Immature natural killer cell (primary cell): ENCODE data around the gene NDUFS4. TPM values are rescaled to one million over a fixed set of nuclear protein-coding genes. Genes with fewer than 3 reads are reported as not detected.
A peak's percentile ranks its signal among the peaks of the same experiment; 100 is the strongest.
"Not testable (repeated sequence)": the region's sequence is repeated elsewhere in the genome, so short reads cannot be mapped to it uniquely, and the experiment has no call there.

ENCODE experiments used
- DNase-seq, 3 donors: peaks; one replicate each; pipeline ENCODE4 v3.0.0; 2022; ENCODE audit warnings: mixed read lengths in 1 of 3
- H3K27ac Mint-ChIP-seq, 6 donors: one replicate each; pipeline ENCODE4 v1.8.0; 2020; ENCODE audit warnings: mixed read lengths in 6 of 6, mild to moderate bottlenecking in 5 of 6, inconsistent platforms in 4 of 6, moderate library complexity in 3 of 6
- H3K27me3 Mint-ChIP-seq, 3 donors: one replicate each; pipeline ENCODE4 v1.8.0; 2020 to 2021; ENCODE audit warnings: low read depth in 3 of 3, mild to moderate bottlenecking in 3 of 3, mixed read lengths in 3 of 3, moderate library complexity in 3 of 3, inconsistent platforms in 1 of 3
- H3K36me3 Mint-ChIP-seq, 3 donors: one replicate each; pipeline ENCODE4 v1.8.0; 2020; ENCODE audit warnings: mixed read lengths in 3 of 3, inconsistent platforms in 2 of 3, mild to moderate bottlenecking in 2 of 3
- H3K4me1 Mint-ChIP-seq, 2 donors: one replicate each; pipeline ENCODE4 v1.8.0; 2020; ENCODE audit warnings: inconsistent platforms in 2 of 2, mild to moderate bottlenecking in 2 of 2, mixed read lengths in 2 of 2, moderate library complexity in 1 of 2
- H3K4me3 Mint-ChIP-seq, 5 donors: one replicate each; pipeline ENCODE4 v1.8.0; 2020; ENCODE audit warnings: mild to moderate bottlenecking in 5 of 5, mixed read lengths in 5 of 5, inconsistent platforms in 3 of 5, moderate library complexity in 3 of 5
- H3K9me3 Mint-ChIP-seq, 6 donors: one replicate each; pipeline ENCODE4 v1.8.0; 2020; ENCODE audit warnings: mild to moderate bottlenecking in 6 of 6, mixed read lengths in 6 of 6, inconsistent platforms in 4 of 6, moderate library complexity in 3 of 6
- polyA plus RNA-seq, 3 donors: library from polyadenylated mRNA; unstranded; fragments of 300-500 nt; fragmentation: Illumina TruSeq; gene quantifications; one replicate each; pipeline ENCODE4 v1.2.3, GENCODE V29; 2021

The NDUFS4 gene
- polyA plus RNA-seq, 3 donors from 2014 or later = 71.3 to 129 (median 85.4) TPM

- Mint-ChIP-seq H3K4me3 (no peak overlapping the region), H3K27ac (no peak overlapping the region), H3K4me1 (peaks cover 25 to 76% of the 10 kb centered on the region in 2 donors), H3K36me3 (no peaks in the 10 kb centered on the region), H3K27me3 (peaks cover 0 to 3% (median 3%) of the 10 kb centered on the region in 3 donors), H3K9me3 (no peaks in the 10 kb centered on the region)
- DNase-seq = no peak
Observed at GRCh38 chr5:53582225-53582624, 21.8 kb downstream of the NDUFS4 start.

DNA sequence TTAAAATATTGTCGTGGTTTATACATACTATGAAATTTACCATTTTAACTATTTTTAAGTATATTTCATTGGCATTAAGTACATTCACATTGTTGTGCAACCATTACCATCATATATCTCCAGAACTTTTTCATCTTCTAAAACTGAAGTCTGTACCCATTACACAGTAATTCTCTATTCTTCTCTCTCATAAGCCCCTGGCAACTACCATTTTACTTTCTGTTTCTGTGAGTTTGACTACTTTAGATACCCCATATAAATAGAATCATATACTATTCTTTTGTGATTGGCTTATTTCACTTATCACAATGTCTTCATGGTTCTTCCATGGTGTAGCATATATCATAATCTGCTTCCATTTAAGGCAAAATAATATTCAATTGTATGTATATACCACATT, 30.3 kb downstream of the NDUFS4 start:
- Mint-ChIP-seq H3K27me3 (peaks cover 0 to 2% (median 0%) of the 10 kb centered on the region in 3 donors), H3K4me3 (no peak overlapping the region), H3K4me1 (peaks cover 42 to 87% of the 10 kb centered on the region in 2 donors), H3K36me3 (no peaks in the 10 kb centered on the region), H3K9me3 (no peaks in the 10 kb centered on the region), H3K27ac (no peak overlapping the region)
- no peak for DNase-seq

DNA sequence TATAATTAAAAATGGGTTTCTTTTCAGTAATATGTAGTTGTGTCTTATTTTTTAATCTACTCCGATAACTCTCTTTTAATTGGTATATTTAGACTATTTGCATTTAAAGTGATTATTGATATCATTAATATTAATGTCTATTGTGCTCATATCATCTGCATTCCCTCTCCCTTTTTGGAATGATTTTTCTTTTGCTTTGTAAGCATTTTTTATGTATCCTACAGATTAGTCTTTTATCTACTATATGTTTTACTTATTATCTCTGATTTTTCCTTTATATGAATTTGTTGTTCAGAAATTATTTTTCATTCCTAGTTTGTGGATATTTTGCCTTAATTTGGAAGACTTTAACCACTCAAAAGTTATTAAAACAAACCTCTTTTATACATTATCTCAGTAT, 34.0 kb downstream of the NDUFS4 start:
- peaks cover 0 to 6% (median 0%) of the 10 kb centered on the region in 3 donors for H3K36me3 Mint-ChIP-seq
- no peaks in the 10 kb centered on the region for H3K27me3 Mint-ChIP-seq
- no peak overlapping the region for H3K27ac Mint-ChIP-seq
- H3K9me3 Mint-ChIP-seq = no peaks in the 10 kb centered on the region
- peaks cover 46 to 81% of the 10 kb centered on the region in 2 donors for H3K4me1 Mint-ChIP-seq
- no peak for DNase-seq
- no peak overlapping the region for H3K4me3 Mint-ChIP-seq

GRCh38 chr5:53597894-53598293, 37.5 kb downstream of the NDUFS4 start:
- Mint-ChIP-seq H3K4me3 (no peak overlapping the region), H3K27me3 (no peaks in the 10 kb centered on the region), H3K9me3 (no peaks in the 10 kb centered on the region), H3K27ac (no peak overlapping the region), H3K4me1 (peaks cover 27 to 51% of the 10 kb centered on the region in 2 donors), H3K36me3 (peaks cover 0 to 6% (median 0%) of the 10 kb centered on the region in 3 donors)
- no peak for DNase-seq

- H3K4me3 Mint-ChIP-seq = no peak overlapping the region
- peaks cover 4 to 19% of the 10 kb centered on the region in 2 donors for H3K4me1 Mint-ChIP-seq
- no peaks in the 10 kb centered on the region for H3K27me3 Mint-ChIP-seq
- H3K27ac Mint-ChIP-seq = no peak overlapping the region
- no peak for DNase-seq
- peaks cover 8 to 19% (median 9%) of the 10 kb centered on the region in 3 donors for H3K36me3 Mint-ChIP-seq
- no peaks in the 10 kb centered on the region for H3K9me3 Mint-ChIP-seq
Observed at GRCh38 chr5:53601570-53601969, 41.1 kb downstream of the NDUFS4 start.

- H3K27ac Mint-ChIP-seq = peak overlapping the region in 1 of 6 donors; percentile 9
- H3K4me3 Mint-ChIP-seq = no peak overlapping the region
- no peaks in the 10 kb centered on the region for H3K27me3 Mint-ChIP-seq
- no peaks in the 10 kb centered on the region for H3K9me3 Mint-ChIP-seq
- no peak for DNase-seq
- peaks cover 8 to 17% (median 12%) of the 10 kb centered on the region in 3 donors for H3K36me3 Mint-ChIP-seq
- peaks cover 1 to 5% of the 10 kb centered on the region in 2 donors for H3K4me1 Mint-ChIP-seq
Observed at GRCh38 chr5:53603009-53603687, 42.7 kb downstream of the NDUFS4 start.

- H3K27me3 Mint-ChIP-seq = no peaks in the 10 kb centered on the region
- peaks cover 1 to 8% of the 10 kb centered on the region in 2 donors for H3K4me1 Mint-ChIP-seq
- no peak for DNase-seq
Observed at GRCh38 chr5:53604309-53604708, 43.9 kb downstream of the NDUFS4 start.

GRCh38 chr5:53607886-53608285, 47.4 kb downstream of the NDUFS4 start:
- H3K27me3 Mint-ChIP-seq = no peaks in the 10 kb centered on the region
- peaks cover 8 to 31% (median 17%) of the 10 kb centered on the region in 3 donors for H3K36me3 Mint-ChIP-seq
- H3K27ac Mint-ChIP-seq = no peak overlapping the region
- no peak overlapping the region for H3K4me3 Mint-ChIP-seq
- peaks cover 5 to 8% of the 10 kb centered on the region in 2 donors for H3K4me1 Mint-ChIP-seq
- no peak for DNase-seq
- no peaks in the 10 kb centered on the region for H3K9me3 Mint-ChIP-seq

More at GRCh38 chr5:53604309-53604708, 43.9 kb downstream of the NDUFS4 start:
- no peak overlapping the region for H3K4me3 Mint-ChIP-seq
- peaks cover 8 to 24% (median 12%) of the 10 kb centered on the region in 3 donors for H3K36me3 Mint-ChIP-seq
- H3K27ac Mint-ChIP-seq = no peak overlapping the region
- H3K9me3 Mint-ChIP-seq = no peaks in the 10 kb centered on the region

DNA sequence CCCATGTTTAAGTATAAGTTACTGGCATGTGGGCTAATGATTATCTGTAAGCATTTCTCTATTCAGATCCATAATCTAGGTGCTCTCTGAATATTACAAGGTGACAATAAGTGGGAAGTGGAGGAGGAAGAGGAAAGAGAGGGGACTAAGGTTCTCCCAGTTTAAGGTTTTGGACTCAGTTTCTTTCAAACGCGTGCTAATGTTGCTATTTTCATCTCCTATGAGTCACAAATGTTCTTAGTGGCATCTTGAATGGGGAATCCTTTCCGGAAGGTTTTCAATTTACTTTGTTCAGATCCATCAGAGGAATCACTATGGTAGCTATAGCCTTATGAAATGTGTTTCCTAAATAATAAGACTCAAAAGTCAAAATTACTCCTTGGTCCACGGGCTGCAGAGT, 48.5 kb downstream of the NDUFS4 start:
- not testable (repeated sequence) for H3K27ac Mint-ChIP-seq, H3K9me3 Mint-ChIP-seq

GRCh38 chr5:53613061-53613460, 52.6 kb downstream of the NDUFS4 start:
- Mint-ChIP-seq H3K4me1 (peaks cover 4 to 22% of the 10 kb centered on the region in 2 donors), H3K27ac (no peak overlapping the region), H3K4me3 (no peak overlapping the region), H3K9me3 (no peaks in the 10 kb centered on the region), H3K27me3 (peaks cover 0 to 2% (median 0%) of the 10 kb centered on the region in 3 donors), H3K36me3 (peaks cover 0 to 14% (median 11%) of the 10 kb centered on the region in 3 donors)
- DNase-seq = no peak

More for the DNA sequence above, 48.5 kb downstream of the NDUFS4 start:
- not testable (repeated sequence) for DNase-seq, H3K4me3 Mint-ChIP-seq, H3K27me3 Mint-ChIP-seq
- Mint-ChIP-seq H3K36me3 (peaks cover 8 to 31% (median 17%) of the 10 kb centered on the region in 3 donors), H3K4me1 (peaks cover 4 to 18% of the 10 kb centered on the region in 2 donors)

GRCh38 chr5:53613536-53613935, 53.1 kb downstream of the NDUFS4 start:
- Mint-ChIP-seq H3K4me1 (peaks cover 4 to 21% of the 10 kb centered on the region in 2 donors), H3K9me3 (no peaks in the 10 kb centered on the region), H3K27me3 (peaks cover 0 to 2% (median 0%) of the 10 kb centered on the region in 3 donors), H3K27ac (no peak overlapping the region), H3K4me3 (no peak overlapping the region), H3K36me3 (peaks cover 0 to 14% (median 11%) of the 10 kb centered on the region in 3 donors)
- DNase-seq = no peak

- Mint-ChIP-seq H3K27ac (no peak overlapping the region), H3K36me3 (peaks cover 0 to 11% (median 7%) of the 10 kb centered on the region in 3 donors), H3K4me1 (peaks cover 4 to 14% of the 10 kb centered on the region in 2 donors), H3K9me3 (no peaks in the 10 kb centered on the region), H3K4me3 (no peak overlapping the region), H3K27me3 (peaks cover 0 to 2% (median 0%) of the 10 kb centered on the region in 3 donors)
- no peak for DNase-seq
Observed at GRCh38 chr5:53614376-53614885, 54.0 kb downstream of the NDUFS4 start.

GRCh38 chr5:53616939-53617549, 56.6 kb downstream of the NDUFS4 start:
- Mint-ChIP-seq H3K27ac (no peak overlapping the region), H3K9me3 (no peaks in the 10 kb centered on the region), H3K27me3 (peaks cover 0 to 2% (median 0%) of the 10 kb centered on the region in 3 donors), H3K4me1 (peaks cover 2 to 14% of the 10 kb centered on the region in 2 donors), H3K36me3 (peaks cover 0 to 7% (median 0%) of the 10 kb centered on the region in 3 donors), H3K4me3 (no peak overlapping the region)
- DNase-seq = no peak

GRCh38 chr5:53631251-53631650, 70.8 kb downstream of the NDUFS4 start:
- no peak overlapping the region for H3K4me3 Mint-ChIP-seq

More at GRCh38 chr5:53631251-53631650, 70.8 kb downstream of the NDUFS4 start:
- peaks cover 34 to 36% of the 10 kb centered on the region in 2 donors for H3K4me1 Mint-ChIP-seq
- H3K36me3 Mint-ChIP-seq = peaks cover 4 to 26% (median 6%) of the 10 kb centered on the region in 3 donors
- H3K27me3 Mint-ChIP-seq = peaks cover 0 to 4% (median 0%) of the 10 kb centered on the region in 3 donors
- no peak overlapping the region for H3K27ac Mint-ChIP-seq
- no peak for DNase-seq
- H3K9me3 Mint-ChIP-seq = peaks cover 0 to 5% (median 0%) of the 10 kb centered on the region in 6 donors
